Ovary (tissue), 3 donors: Measurements from ENCODE around the gene FHOD3.
"Not testable (repeated sequence)": the region's sequence is repeated elsewhere in the genome, so short reads cannot be mapped to it uniquely, and the experiment has no call there.

ENCODE experiments used
- EP300 ChIP-seq: sonication (generic); formaldehyde crosslinking; IDR thresholded peaks from one replicate; pipeline ENCODE4 v1.6.1; 2017; ENCODE audit warnings: antibody characterized with exemption
- POLR2A ChIP-seq: fragments of 450-650 bp; IDR thresholded peaks from one replicate; pipeline ENCODE4 v1.6.1; 2017; ENCODE audit warnings: antibody characterized with exemption, mild to moderate bottlenecking, moderate library complexity
- TF ChIP-seq, protein P1 (sequence below), 3 donors: fragments of 450-650 bp in 2 of 3; fragments of 200-600 bp in 1 of 3; IDR thresholded peaks; one replicate each; pipeline versions ENCODE4 v1.5.1 to v1.8.0; 2016 to 2022; ENCODE audit warnings: antibody characterized with exemption in 3 of 3, mild to moderate bottlenecking in 1 of 3
- donor health status: DM: no; HTN: no; CAD: no.

DNA sequence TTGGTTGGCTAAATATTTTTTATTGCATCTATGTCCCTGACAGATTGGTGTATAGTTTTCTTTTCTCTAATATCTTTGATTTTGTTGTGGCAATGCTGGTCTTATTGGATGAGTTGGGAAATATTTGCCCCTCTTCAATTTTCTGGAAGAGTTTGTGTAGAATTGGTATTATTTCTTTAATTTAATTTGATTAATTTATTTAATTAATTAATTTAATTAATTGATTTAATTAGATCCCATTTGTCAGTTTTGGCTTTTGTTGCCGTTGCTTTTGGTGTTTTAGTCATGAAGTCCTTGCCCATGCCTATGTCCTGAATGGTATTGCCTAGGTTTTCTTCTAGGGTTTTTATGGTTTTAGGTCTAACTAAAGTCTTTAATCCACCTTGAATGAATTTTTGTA lies 253.8 kb downstream of the FHOD3 start:
- not testable (repeated sequence) for TF ChIP-seq EP300, POLR2A
- TF ChIP-seq, protein P1, sequence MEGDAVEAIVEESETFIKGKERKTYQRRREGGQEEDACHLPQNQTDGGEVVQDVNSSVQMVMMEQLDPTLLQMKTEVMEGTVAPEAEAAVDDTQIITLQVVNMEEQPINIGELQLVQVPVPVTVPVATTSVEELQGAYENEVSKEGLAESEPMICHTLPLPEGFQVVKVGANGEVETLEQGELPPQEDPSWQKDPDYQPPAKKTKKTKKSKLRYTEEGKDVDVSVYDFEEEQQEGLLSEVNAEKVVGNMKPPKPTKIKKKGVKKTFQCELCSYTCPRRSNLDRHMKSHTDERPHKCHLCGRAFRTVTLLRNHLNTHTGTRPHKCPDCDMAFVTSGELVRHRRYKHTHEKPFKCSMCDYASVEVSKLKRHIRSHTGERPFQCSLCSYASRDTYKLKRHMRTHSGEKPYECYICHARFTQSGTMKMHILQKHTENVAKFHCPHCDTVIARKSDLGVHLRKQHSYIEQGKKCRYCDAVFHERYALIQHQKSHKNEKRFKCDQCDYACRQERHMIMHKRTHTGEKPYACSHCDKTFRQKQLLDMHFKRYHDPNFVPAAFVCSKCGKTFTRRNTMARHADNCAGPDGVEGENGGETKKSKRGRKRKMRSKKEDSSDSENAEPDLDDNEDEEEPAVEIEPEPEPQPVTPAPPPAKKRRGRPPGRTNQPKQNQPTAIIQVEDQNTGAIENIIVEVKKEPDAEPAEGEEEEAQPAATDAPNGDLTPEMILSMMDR (IDR thresholded peaks at IDR 0.05): not testable (repeated sequence)
